PC-9 (cell line): ENCODE measurements around the gene PTH1R.

Experiments used
- CTCF ChIP-seq: fragments of 200-600 bp; sonication (generic); conservative IDR thresholded peaks from 2 replicates; pipeline ENCODE4 v1.6.1; 2017; ENCODE audit warnings: mixed run types, antibody characterized with exemption, mild to moderate bottlenecking, moderate library complexity
- EZH2 ChIP-seq: fragments of 200-600 bp; sonication (generic); IDR thresholded peaks from 2 replicates; pipeline ENCODE4 v1.8.0; 2017; ENCODE audit warnings: antibody characterized with exemption, low read depth

GRCh38 chr3:46950650-46951241, 73.2 kb downstream of the PTH1R start:
- TF ChIP-seq CTCF: no peak
- no peak for TF ChIP-seq EZH2
